ENCODE data around the gene RNF123.

RNF123 gene

GRCh38 chr3:49658711-49659110 is 30.6 kb upstream of the RNF123 start:
- DNase-seq (ENCODE audit: low spot score): no peak

- DNase-seq (ENCODE audit: low spot score): no peak
Observed at GRCh38 chr3:49659756-49660155, 29.6 kb upstream of the RNF123 start.

GRCh38 chr3:49661281-49661680 is 28.1 kb upstream of the RNF123 start:
- DNase-seq (ENCODE audit: low spot score): no peak

GRCh38 chr3:49662021-49662420 is 27.3 kb upstream of the RNF123 start:
- no peak for DNase-seq (ENCODE audit: low spot score)

- DNase-seq (ENCODE audit: low spot score): no peak
Observed at GRCh38 chr3:49662720-49663413, 26.5 kb upstream of the RNF123 start.

- no peak for DNase-seq (ENCODE audit: low spot score)
Observed at GRCh38 chr3:49663831-49664230, 25.5 kb upstream of the RNF123 start.

GRCh38 chr3:49664300-49664699 is 25.1 kb upstream of the RNF123 start:
- DNase-seq (ENCODE audit: low spot score): no peak

- DNase-seq (ENCODE audit: low spot score): no peak
Observed at GRCh38 chr3:49665822-49666519, 23.4 kb upstream of the RNF123 start.

GRCh38 chr3:49666592-49666991 is 22.8 kb upstream of the RNF123 start:
- DNase-seq (ENCODE audit: low spot score): peak; percentile 30

- no peak for DNase-seq (ENCODE audit: low spot score)
Observed at GRCh38 chr3:49667701-49668413, 21.5 kb upstream of the RNF123 start.

- no peak for DNase-seq (ENCODE audit: low spot score)
Observed at GRCh38 chr3:49668414-49668797, 21.0 kb upstream of the RNF123 start.

GRCh38 chr3:49668861-49669260 is 20.5 kb upstream of the RNF123 start:
- DNase-seq (ENCODE audit: low spot score): peak; percentile 13

- no peak for DNase-seq (ENCODE audit: low spot score)
Observed at GRCh38 chr3:49669352-49669751, 20.0 kb upstream of the RNF123 start.

GRCh38 chr3:49670940-49671290 is 18.4 kb upstream of the RNF123 start:
- no peak for DNase-seq (ENCODE audit: low spot score)

- peak; percentile 76 for DNase-seq (ENCODE audit: low spot score)
Observed at GRCh38 chr3:49671291-49672288, 17.8 kb upstream of the RNF123 start.

- DNase-seq (ENCODE audit: low spot score): no peak
Observed at GRCh38 chr3:49673121-49673714, 16.1 kb upstream of the RNF123 start.

GRCh38 chr3:49673715-49674496 is 15.5 kb upstream of the RNF123 start, which contains the start of gene APEH:
APEH (plus strand) TSS chr3:49674351; CDS start chr3:49674402, 51 bp downstream.
- DNase-seq (ENCODE audit: low spot score): peak; percentile 98

- no peak for DNase-seq (ENCODE audit: low spot score)
Observed at GRCh38 chr3:49674497-49674983, 14.8 kb upstream of the RNF123 start.

GRCh38 chr3:49675912-49676311 is 13.4 kb upstream of the RNF123 start:
- no peak for DNase-seq (ENCODE audit: low spot score)

GRCh38 chr3:49680493-49681231 is 8.7 kb upstream of the RNF123 start:
- DNase-seq (ENCODE audit: low spot score): no peak

Measured in AG08395 (cell line).